Thoracic aorta (tissue), 2 donors: ENCODE measurements around the gene ARVCF. TPM values are rescaled to one million over a fixed set of nuclear protein-coding genes. Genes with fewer than 3 reads are reported as not detected.

Experiments
- ATAC-seq: fragments of 150-250 bp; one replicate; pipeline ENCODE4 v1.8.0; 2017; ENCODE audit warnings: low read depth; ENCODE audit not compliant: insufficient number of reproducible peaks, low FRiP score
- DNase-seq: peaks from one replicate; pipeline ENCODE4 v3.0.0-alpha.2; 2020; ENCODE audit warnings: low spot score
- H3K27ac ChIP-seq, 2 donors: fragments of 200-600 bp; sonication (generic); 1 replicate in 1 of 2; 2 replicates in 1 of 2; pipeline ENCODE4 v1.5.1; 2016; ENCODE audit warnings: mild to moderate bottlenecking in 2 of 2, moderate library complexity in 2 of 2
- H3K27me3 ChIP-seq: fragments of 200-600 bp; sonication (generic); replicated peaks from 2 replicates; pipeline ENCODE4 v1.6.0; 2016; ENCODE audit warnings: mild to moderate bottlenecking; ENCODE audit not compliant: insufficient read depth
- H3K36me3 ChIP-seq: fragments of 200-600 bp; sonication (generic); one replicate; pipeline ENCODE4 v1.5.1; 2016
- H3K4me1 ChIP-seq, 2 donors: fragments of 200-600 bp; sonication (generic); 1 replicate in 1 of 2; 2 replicates in 1 of 2; pipeline versions ENCODE4 v1.5.1 to v1.6.0; 2016; ENCODE audit warnings: low read depth in 2 of 2, mild to moderate bottlenecking in 1 of 2; ENCODE audit not compliant: control insufficient read depth in 1 of 2
- H3K4me3 ChIP-seq: fragments of 200-600 bp; sonication (generic); 2 replicates; pipeline ENCODE4 v1.5.1; 2016; ENCODE audit warnings: mild to moderate bottlenecking
- H3K9me3 ChIP-seq: fragments of 200-600 bp; sonication (generic); 2 replicates; pipeline ENCODE4 v1.5.1; 2016
- total RNA-seq, 2 donors: library from RNA; depleted of rRNA; stranded (reverse); fragments of >200 nt; gene quantifications; one replicate each; pipeline versions ENCODE4 v1.1.0 to v1.2.3, GENCODE V29; 2016
- TF ChIP-seq, protein P1 (sequence below): fragments of 200-600 bp; sonication (generic); IDR thresholded peaks from one replicate; pipeline ENCODE4 v1.5.1; 2019; ENCODE audit warnings: antibody characterized with exemption

The ARVCF gene
- total RNA-seq, 2 donors from 2014 or later, result 95.0 to 165 TPM

- peak overlapping the region in 1 of 2 donors; percentile 56 for H3K27ac ChIP-seq
- peaks cover 57% of the 10 kb centered on the region for H3K36me3 ChIP-seq
- H3K9me3 ChIP-seq, result no peaks in the 10 kb centered on the region
- H3K4me1 ChIP-seq, result peaks cover 0 to 23% of the 10 kb centered on the region in 2 donors
- TF ChIP-seq, protein P1, sequence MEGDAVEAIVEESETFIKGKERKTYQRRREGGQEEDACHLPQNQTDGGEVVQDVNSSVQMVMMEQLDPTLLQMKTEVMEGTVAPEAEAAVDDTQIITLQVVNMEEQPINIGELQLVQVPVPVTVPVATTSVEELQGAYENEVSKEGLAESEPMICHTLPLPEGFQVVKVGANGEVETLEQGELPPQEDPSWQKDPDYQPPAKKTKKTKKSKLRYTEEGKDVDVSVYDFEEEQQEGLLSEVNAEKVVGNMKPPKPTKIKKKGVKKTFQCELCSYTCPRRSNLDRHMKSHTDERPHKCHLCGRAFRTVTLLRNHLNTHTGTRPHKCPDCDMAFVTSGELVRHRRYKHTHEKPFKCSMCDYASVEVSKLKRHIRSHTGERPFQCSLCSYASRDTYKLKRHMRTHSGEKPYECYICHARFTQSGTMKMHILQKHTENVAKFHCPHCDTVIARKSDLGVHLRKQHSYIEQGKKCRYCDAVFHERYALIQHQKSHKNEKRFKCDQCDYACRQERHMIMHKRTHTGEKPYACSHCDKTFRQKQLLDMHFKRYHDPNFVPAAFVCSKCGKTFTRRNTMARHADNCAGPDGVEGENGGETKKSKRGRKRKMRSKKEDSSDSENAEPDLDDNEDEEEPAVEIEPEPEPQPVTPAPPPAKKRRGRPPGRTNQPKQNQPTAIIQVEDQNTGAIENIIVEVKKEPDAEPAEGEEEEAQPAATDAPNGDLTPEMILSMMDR, result no peak
- DNase-seq (no peak), ATAC-seq (no peak)
- H3K27me3 ChIP-seq, result no peaks in the 10 kb centered on the region
- H3K4me3 ChIP-seq, result no peak overlapping the region
These were observed 41.5 kb downstream of the ARVCF start for GRCh38 chr22:19974935-19975706.

DNA sequence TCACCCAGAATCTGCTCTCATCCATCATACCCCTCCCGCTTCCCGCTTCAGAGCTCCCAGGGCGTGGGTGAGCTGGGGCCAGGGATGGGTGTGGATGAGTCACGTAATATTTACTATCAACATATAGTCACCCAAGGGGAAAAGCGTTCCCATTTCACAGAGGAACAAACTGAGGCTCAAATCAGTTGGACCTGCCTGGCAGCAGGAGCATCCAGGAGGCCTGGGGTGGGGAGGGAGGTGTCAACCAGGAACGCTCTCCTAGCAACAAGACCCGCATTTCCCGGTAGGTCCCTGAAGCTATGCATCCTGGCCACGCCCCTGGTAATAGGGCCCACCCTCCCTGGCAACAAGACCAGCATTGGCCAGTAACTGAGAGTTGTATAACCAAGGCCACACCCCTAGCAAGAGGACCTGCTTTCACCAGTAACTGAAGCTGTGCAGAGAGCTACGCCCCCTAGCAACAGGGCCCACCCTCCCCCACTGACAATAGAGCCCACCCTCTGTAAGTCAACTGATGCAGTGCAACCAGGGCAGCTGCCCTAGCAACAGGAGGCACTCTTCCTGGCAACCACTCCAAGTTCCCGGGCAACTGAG is 42.3 kb downstream of the ARVCF start:
- peaks cover 56% of the 10 kb centered on the region for H3K36me3 ChIP-seq
- H3K4me3 ChIP-seq, result no peak overlapping the region
- DNase-seq, result no peak
- ATAC-seq, result no peak
- H3K27me3 ChIP-seq, result no peaks in the 10 kb centered on the region
- peaks cover 0 to 23% of the 10 kb centered on the region in 2 donors for H3K4me1 ChIP-seq
- peak overlapping the region in 1 of 2 donors; percentile 0 for H3K27ac ChIP-seq
- TF ChIP-seq, protein P1, result no peak
- H3K9me3 ChIP-seq, result no peaks in the 10 kb centered on the region

DNA sequence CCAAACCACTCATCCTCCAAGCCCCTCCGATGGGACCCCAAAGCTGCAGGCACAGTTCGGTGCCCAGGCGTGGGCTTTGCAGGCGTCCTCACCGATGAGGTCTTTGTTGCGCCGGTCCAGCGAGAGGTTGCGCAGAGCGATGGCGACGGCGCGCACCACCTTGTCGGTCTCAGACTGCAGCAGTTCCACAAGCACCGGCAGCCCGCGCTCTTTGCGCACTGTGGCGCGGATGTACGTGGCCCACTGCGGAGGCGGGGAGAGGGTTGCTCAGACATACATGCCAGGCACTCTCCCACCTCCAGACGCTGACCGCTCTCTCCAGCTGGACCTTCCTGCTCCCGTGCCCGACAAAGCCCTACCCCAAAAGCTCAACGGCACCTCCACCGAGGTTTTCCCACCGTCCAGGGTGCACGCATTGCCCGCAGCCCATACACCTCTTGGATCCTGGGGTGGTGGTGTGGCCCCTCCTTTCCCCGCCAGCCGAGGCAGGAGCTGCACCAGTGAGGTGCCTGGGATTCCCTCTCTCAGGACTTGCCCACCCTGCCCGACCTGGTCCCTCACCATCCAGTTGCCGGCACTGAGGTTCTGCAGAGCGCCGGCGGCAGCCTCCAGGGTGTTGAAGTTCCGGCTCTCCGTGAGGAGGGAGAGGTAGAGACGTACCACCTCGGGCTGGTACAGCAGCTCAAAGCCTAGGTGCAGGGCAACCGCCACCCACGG is 42.9 kb downstream of the ARVCF start:
- Histone ChIP-seq H3K9me3 (no peaks in the 10 kb centered on the region), H3K4me3 (no peak overlapping the region), H3K4me1 (peaks cover 0 to 23% of the 10 kb centered on the region in 2 donors), H3K27me3 (no peaks in the 10 kb centered on the region), H3K36me3 (peaks cover 54% of the 10 kb centered on the region), H3K27ac (peak overlapping the region in 1 of 2 donors; percentile 0)
- TF ChIP-seq, protein P1, result no peak
- no peak for ATAC-seq
- DNase-seq, result no peak

GRCh38 chr22:19972652-19973550 is 43.7 kb downstream of the ARVCF start:
- Histone ChIP-seq H3K9me3 (no peaks in the 10 kb centered on the region), H3K4me1 (peaks cover 0 to 23% of the 10 kb centered on the region in 2 donors), H3K36me3 (peaks cover 51% of the 10 kb centered on the region), H3K27me3 (no peaks in the 10 kb centered on the region), H3K4me3 (no peak overlapping the region), H3K27ac (no peak overlapping the region)
- TF ChIP-seq, protein P1, result no peak
- ATAC-seq (no peak), DNase-seq (no peak)
